GM08714 (cell line): ENCODE results near the gene PHACTR2.

ENCODE experiments used
- H3K4me3 ChIP-seq: fragments of 200-500 bp; sonication (Bioruptor generic); 2 replicates; pipeline ENCODE4 v1.5.1; 2014; ENCODE audit warnings: mild to moderate bottlenecking, low read length, inconsistent platforms
- ZNF274 ChIP-seq: IDR thresholded peaks from 2 replicates; pipeline ENCODE4 v1.6.1; 2012; ENCODE audit warnings: mild to moderate bottlenecking, low read depth, low read length

Gene PHACTR2

GRCh38 chr6:143739341-143739851 is 61.6 kb downstream of the PHACTR2 start:
- no peak for TF ChIP-seq ZNF274
- H3K4me3 ChIP-seq: no peak overlapping the region

- no peak overlapping the region for H3K4me3 ChIP-seq
- no peak for TF ChIP-seq ZNF274
These were observed 62.4 kb downstream of the PHACTR2 start for GRCh38 chr6:143740213-143740612.

- no peak overlapping the region for H3K4me3 ChIP-seq
- TF ChIP-seq ZNF274: no peak
These were observed 63.7 kb downstream of the PHACTR2 start for GRCh38 chr6:143741480-143741879.

DNA sequence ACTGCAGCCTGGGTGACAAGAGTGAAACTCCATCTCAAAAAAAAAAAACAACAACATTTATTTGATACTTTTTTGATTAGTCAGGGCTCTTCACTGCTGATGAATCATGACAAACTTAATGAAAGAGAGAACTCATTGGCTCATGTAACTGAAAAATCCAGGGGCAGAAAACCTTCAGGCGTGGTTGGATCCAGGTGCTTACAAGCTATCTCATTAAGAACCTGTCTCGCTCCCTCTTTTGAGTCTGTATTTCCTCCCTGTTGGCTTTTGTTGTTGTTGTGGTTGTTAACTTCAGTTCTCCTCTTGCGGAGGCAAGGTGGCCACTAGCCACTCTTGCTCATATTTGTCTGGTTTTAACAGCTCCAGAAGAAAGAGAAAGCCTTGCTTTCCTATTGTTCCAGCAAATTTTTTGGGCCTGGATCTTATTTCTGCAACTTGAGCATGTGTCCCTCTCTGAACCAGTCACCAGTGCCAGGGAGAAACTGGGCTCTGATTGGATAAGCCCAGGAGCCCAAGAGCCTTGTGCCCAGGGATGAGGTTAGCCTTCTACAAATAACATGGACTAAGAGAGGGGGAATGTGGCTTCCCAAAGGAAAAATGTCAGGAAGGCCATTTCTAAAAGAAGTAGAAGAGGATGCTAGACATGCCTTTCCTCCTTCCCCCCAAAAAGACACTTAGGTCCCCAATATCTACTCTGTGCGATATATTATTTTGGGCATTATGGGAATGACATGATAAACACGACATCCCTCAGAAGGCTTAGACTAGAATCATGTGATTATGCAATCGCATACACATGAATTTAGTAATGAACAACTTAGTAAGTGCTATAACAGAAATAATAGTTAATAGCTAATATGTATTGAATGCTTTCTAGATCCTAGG is 64.5 kb downstream of the PHACTR2 start:
- TF ChIP-seq ZNF274: no peak
- H3K4me3 ChIP-seq: no peak overlapping the region

GRCh38 chr6:143742955-143743255 is 65.1 kb downstream of the PHACTR2 start:
- H3K4me3 ChIP-seq: no peak overlapping the region
- no peak for TF ChIP-seq ZNF274

- TF ChIP-seq ZNF274: no peak
These were observed 65.8 kb downstream of the PHACTR2 start for GRCh38 chr6:143743301-143744166.

GRCh38 chr6:143744551-143745165 is 66.9 kb downstream of the PHACTR2 start:
- no peak overlapping the region for H3K4me3 ChIP-seq
- TF ChIP-seq ZNF274: no peak

More at GRCh38 chr6:143743301-143744166, 65.8 kb downstream of the PHACTR2 start:
- H3K4me3 ChIP-seq: no peak overlapping the region

- no peak overlapping the region for H3K4me3 ChIP-seq
- no peak for TF ChIP-seq ZNF274
These were observed 67.7 kb downstream of the PHACTR2 start for GRCh38 chr6:143745166-143746133.

DNA sequence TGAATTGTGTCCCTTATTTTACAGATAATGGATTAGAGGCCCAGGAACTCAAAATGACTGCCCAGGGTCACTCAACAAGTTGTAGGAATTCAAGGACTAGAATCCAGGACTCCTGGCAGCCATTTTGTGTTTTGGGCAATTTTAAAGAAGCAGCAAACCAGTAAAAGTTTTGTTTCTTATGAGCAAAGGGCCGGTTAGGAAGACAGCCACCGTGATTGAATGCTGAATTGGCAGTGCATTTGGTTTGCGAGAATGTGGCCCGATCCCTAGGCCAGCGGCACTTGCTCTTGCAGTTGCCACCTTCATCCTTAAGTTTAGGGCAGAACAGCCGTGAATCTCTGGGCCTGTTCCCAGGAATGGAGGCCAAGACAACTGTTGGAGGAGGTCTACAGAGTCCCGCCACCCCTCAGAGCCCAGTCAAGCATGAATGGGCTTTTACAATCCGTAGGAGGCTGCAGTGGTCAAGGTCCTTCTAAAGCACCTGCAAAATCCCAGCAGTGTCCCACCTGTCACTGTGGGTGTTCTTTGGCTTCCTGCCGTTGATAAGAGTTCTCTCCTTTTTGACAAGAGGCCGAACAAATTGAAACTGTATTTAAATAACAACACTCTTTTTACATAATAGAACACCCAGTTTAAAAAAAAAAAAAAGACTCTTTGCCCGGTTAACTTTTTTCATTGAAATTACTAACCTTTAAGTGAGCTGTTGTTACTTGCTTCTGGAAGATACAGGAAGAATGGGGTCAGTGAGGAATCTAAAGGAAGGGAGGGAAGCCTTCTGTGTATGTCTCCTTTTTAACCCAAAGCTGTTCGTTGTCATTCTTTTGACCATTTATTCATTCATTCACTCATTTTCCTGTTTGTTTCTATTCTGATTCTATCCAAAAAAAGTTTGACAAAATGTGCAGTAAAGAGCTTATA is 68.7 kb downstream of the PHACTR2 start:
- no peak for TF ChIP-seq ZNF274
- H3K4me3 ChIP-seq: no peak overlapping the region

DNA sequence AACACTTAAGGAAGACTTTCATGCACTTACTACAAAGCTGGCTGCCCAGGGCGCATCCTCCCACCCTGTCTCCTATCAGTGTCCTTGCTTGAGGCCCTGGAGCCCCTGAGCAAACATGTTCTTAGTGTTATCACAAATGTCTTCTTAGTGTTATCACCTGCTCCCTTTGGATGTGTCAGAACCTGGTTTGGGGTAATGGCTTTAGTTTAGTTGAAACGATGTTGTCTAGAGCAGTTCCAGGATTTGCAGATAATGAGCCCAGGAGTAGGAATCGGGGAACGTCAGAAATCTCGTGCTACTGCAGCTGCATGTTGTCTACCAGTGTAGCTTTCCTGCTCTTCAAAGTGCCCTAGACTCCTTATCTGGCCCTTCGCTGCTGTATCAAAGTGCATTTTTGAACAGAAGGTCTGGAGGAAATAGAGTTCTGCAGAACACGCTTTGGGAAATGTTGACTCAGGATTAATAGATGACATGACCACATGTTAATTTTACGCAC is 69.6 kb downstream of the PHACTR2 start:
- no peak for TF ChIP-seq ZNF274
- H3K4me3 ChIP-seq: no peak overlapping the region

DNA sequence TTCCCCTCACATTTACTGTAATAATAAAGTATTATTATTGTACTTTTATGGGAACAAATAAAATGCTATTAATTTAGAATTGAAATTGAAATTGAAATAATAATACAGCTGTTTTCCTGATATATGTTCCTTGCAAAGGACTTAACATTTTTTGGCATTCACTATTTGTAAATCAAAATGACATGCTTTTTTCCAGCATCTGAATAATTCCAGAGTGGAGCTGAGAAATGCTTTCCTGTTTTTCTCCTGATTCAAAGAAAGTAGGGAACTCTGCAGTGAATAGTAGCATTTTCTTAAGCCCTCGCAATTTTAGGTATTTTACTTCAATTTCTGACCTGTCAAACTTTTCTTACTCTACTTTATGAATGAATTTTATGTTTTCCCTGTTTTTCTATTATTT is 72.1 kb downstream of the PHACTR2 start:
- TF ChIP-seq ZNF274: no peak

GRCh38 chr6:143750877-143751276 is 73.1 kb downstream of the PHACTR2 start:
- TF ChIP-seq ZNF274: no peak
- no peak overlapping the region for H3K4me3 ChIP-seq

More for the DNA sequence above, 72.1 kb downstream of the PHACTR2 start:
- H3K4me3 ChIP-seq: no peak overlapping the region
